ENCODE measurements around the gene RALGPS2. TPM values are rescaled to one million over a fixed set of nuclear protein-coding genes. Genes with fewer than 3 reads are reported as not detected.

The RALGPS2 gene, protein sequence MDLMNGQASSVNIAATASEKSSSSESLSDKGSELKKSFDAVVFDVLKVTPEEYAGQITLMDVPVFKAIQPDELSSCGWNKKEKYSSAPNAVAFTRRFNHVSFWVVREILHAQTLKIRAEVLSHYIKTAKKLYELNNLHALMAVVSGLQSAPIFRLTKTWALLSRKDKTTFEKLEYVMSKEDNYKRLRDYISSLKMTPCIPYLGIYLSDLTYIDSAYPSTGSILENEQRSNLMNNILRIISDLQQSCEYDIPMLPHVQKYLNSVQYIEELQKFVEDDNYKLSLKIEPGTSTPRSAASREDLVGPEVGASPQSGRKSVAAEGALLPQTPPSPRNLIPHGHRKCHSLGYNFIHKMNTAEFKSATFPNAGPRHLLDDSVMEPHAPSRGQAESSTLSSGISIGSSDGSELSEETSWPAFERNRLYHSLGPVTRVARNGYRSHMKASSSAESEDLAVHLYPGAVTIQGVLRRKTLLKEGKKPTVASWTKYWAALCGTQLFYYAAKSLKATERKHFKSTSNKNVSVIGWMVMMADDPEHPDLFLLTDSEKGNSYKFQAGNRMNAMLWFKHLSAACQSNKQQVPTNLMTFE
- total RNA-seq (10 to 100 TPM in 3 of 5 donors, 1 to 10 TPM in 2; 6.7 to 72.3 (median 14.0) TPM), polyA plus RNA-seq (1 to 10 TPM; 3.1 to 6.0 (median 4.0) TPM)
- long read RNA-seq, donor 1: 0 reads
- long read RNA-seq, donor 2, full-length matches to known transcripts: 1 of 6 reads
- long read RNA-seq, donor 2, partial matches to known transcripts: 5 of 6 reads
- long read RNA-seq, donor 2, other reads (novel, unspliced or antisense): 0 of 6 reads
- long read RNA-seq, donor 3, partial matches to known transcripts: 0 of 1 reads
- long read RNA-seq, donor 3, other reads (novel, unspliced or antisense): 0 of 1 reads
- long read RNA-seq, donor 4: 0 reads
- long read RNA-seq, donor 5, partial matches to known transcripts: 17 of 17 reads
- long read RNA-seq, donor 5, other reads (novel, unspliced or antisense): 0 of 17 reads
- long read RNA-seq, donor 6: 0 reads
- long read RNA-seq, donor 7, full-length matches to known transcripts: 1 of 1 reads
- long read RNA-seq, donor 7, partial matches to known transcripts: 0 of 1 reads
- long read RNA-seq, donor 7, other reads (novel, unspliced or antisense): 0 of 1 reads
- long read RNA-seq, donor 8, full-length matches to known transcripts: 1 of 8 reads
- long read RNA-seq, donor 8, partial matches to known transcripts: 7 of 8 reads
- long read RNA-seq, donor 8, other reads (novel, unspliced or antisense): 0 of 8 reads
- long read RNA-seq, donor 9, partial matches to known transcripts: 9 of 11 reads
- long read RNA-seq, donor 9, other reads (novel, unspliced or antisense): 0 of 11 reads
- long read RNA-seq, donor 10: 0 reads

DNA sequence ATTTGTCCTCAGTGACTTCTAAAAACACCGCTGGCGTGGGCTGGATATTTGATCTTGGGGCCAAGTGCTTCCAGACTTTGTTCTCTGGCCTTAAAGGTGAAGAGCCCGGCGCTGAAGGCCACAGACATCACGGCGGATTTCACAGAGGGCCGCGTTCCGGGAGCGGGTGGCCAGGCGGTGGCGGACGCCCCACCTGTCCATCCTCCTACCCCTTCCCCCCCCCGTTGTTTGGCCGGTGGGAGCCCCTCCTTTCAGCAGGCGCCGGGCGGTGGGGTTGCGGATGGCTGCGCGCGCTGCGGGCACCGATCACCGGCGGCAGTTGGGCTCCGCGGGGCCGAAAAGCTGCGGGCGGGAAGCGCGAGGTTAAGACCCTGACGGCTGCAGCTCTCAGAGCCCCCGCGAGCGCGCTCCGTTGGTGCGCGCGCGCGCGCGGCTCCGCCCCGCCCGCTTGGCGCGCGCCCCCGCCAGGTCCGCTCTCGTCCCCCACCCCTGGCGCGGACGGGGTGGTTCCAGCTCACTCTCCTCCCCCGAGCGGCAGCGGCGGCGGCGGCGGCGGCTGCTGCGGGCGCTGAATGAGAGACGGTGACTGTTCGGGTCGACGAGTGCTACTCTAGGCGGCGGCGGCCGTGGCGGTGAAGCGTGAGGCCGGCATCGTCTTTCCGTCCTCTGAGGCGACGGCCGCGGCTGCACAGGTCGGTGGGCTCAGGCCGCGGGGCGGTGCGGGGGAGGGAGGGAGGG is at the start of gene RALGPS2:
Gene RALGPS2, plus strand, starts transcription at position 517 of the 738 bp plus-strand sequence. CDS start 51,521 bp downstream, outside the sequence.
- Histone ChIP-seq H3K27ac (peak within 1 kb of the TSS; percentile 76 to 93 (median 91)), H3K27me3 (no peaks in the 10 kb centered on the region), H3K36me3 (no peaks in the 10 kb centered on the region), H3K9me3 (no peaks in the 10 kb centered on the region), H3K4me3 (peak within 1 kb of the TSS; percentile 89 to 99 (median 92)), H3K4me1 (peaks cover 3 to 25% (median 14%) of the 10 kb centered on the region in 4 donors)
- intact Hi-C loops (cut with DNase I; ENCODE audit: low total_unique reads): no loop called here
- TF ChIP-seq EP300 (IDR thresholded peaks at IDR 0.05) (no peak), POLR2AphosphoS5 (IDR thresholded peaks at IDR 0.05) (peak in 2 of 3 donors; percentile 61 to 70), POLR2A (IDR thresholded peaks at IDR 0.05) (no peak)
- peak; percentile 76 to 93 for DNase-seq
- WGBS, 5 donors: 0 to 2% (median 1%) methylated on average over 38 to 89 of the region's 90 CpGs

DNA sequence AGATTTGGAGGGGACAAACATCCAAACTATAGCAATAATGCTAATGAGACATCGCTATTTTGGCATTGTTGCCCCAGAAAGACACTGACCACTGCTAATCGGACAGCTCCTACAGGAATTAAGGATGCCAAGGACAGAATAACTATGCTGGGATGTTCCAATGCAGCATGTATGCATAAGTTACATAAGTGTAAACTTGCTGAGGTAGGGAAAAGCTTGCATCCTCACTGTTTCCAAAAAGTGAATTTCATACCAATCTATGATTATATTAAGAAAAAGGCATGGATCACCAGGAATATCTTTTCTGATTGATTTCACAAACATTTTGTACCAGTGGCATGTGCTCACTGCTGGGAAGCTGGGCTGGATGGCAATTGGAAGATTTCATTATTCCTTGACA is 45.8 kb upstream of the RALGPS2 start:
- Histone ChIP-seq H3K27me3 (no peaks in the 10 kb centered on the region), H3K9me3 (no peaks in the 10 kb centered on the region), H3K36me3 (no peaks in the 10 kb centered on the region), H3K4me3 (no peak overlapping the region), H3K4me1 (no peaks in the 10 kb centered on the region), H3K27ac (no peak overlapping the region)
- TF ChIP-seq POLR2AphosphoS5 (IDR thresholded peaks at IDR 0.05) (no peak), EP300 (IDR thresholded peaks at IDR 0.05) (no peak), POLR2A (IDR thresholded peaks at IDR 0.05) (no peak)
- TF ChIP-seq, protein P1, sequence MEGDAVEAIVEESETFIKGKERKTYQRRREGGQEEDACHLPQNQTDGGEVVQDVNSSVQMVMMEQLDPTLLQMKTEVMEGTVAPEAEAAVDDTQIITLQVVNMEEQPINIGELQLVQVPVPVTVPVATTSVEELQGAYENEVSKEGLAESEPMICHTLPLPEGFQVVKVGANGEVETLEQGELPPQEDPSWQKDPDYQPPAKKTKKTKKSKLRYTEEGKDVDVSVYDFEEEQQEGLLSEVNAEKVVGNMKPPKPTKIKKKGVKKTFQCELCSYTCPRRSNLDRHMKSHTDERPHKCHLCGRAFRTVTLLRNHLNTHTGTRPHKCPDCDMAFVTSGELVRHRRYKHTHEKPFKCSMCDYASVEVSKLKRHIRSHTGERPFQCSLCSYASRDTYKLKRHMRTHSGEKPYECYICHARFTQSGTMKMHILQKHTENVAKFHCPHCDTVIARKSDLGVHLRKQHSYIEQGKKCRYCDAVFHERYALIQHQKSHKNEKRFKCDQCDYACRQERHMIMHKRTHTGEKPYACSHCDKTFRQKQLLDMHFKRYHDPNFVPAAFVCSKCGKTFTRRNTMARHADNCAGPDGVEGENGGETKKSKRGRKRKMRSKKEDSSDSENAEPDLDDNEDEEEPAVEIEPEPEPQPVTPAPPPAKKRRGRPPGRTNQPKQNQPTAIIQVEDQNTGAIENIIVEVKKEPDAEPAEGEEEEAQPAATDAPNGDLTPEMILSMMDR (IDR thresholded peaks at IDR 0.05): no peak
- intact Hi-C loops (cut with DNase I; ENCODE audit: low total_unique reads): no loop called here
- WGBS, 5 donors: 83 to 93% (median 87%) methylated on average over 2 of the region's 2 CpGs
- DNase-seq: no peak

DNA sequence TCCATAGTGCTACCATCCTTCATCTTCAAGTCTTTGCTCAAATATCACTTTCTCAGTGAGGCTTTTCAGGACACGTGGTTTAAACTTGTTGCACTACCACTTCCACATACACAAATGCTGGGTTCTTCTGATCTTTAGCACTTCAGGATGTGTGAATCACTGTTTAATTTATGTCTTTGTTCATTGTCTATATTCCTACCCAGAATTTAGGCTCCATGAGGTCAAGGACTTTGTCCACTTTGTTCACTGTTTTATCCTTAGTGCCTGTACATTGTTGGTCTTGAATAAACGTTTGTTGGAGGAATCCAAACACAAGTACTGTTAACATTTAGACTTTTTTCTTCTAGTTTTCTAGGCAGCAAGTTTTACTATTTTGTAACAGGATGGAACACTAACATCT is 42.6 kb upstream of the RALGPS2 start:
- no peak overlapping the region for H3K4me3 ChIP-seq
- TF ChIP-seq POLR2A (IDR thresholded peaks at IDR 0.05) (no peak), EP300 (IDR thresholded peaks at IDR 0.05) (no peak), POLR2AphosphoS5 (IDR thresholded peaks at IDR 0.05) (no peak)
- TF ChIP-seq, protein P1 (IDR thresholded peaks at IDR 0.05): no peak
- no peaks in the 10 kb centered on the region for H3K27me3 ChIP-seq
- H3K27ac ChIP-seq: no peak overlapping the region
- H3K9me3 ChIP-seq: no peaks in the 10 kb centered on the region
- DNase-seq: no peak
- 18 to 29% (median 20%) methylated on average over 2 of the region's 2 CpGs for WGBS, 5 donors
- intact Hi-C loops (cut with DNase I; ENCODE audit: low total_unique reads): no loop called here
- H3K36me3 ChIP-seq: no peaks in the 10 kb centered on the region
- H3K4me1 ChIP-seq: no peaks in the 10 kb centered on the region

DNA sequence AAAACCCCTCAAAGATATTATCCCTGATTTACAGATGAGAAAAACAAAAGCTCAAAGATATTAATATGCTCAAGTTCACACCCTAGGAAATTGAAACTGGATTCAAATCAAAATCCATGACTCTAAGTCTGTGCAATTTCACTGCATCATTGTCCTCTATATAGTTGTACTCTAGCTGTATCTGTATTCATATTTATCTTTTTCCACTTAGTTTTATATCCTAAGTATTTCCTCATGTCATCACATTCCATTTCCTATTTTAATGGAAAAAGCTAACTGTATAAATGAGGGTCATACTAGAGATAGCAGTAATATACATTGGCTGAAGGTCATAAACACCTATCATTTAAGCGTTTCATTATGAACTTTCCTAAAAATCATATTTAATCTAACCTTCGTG is 42.2 kb upstream of the RALGPS2 start:
- no peaks in the 10 kb centered on the region for H3K4me1 ChIP-seq
- no peaks in the 10 kb centered on the region for H3K9me3 ChIP-seq
- H3K36me3 ChIP-seq: no peaks in the 10 kb centered on the region
- H3K27me3 ChIP-seq: no peaks in the 10 kb centered on the region
- TF ChIP-seq POLR2A (IDR thresholded peaks at IDR 0.05) (no peak), EP300 (IDR thresholded peaks at IDR 0.05) (no peak), POLR2AphosphoS5 (IDR thresholded peaks at IDR 0.05) (no peak)
- TF ChIP-seq, protein P1 (IDR thresholded peaks at IDR 0.05): no peak
- H3K27ac ChIP-seq: no peak overlapping the region
- WGBS, 5 donors: 73 to 85% (median 81%) methylated on average over 2 of the region's 2 CpGs
- H3K4me3 ChIP-seq: no peak overlapping the region
- intact Hi-C loops (cut with DNase I; ENCODE audit: low total_unique reads): no loop called here
- no peak for DNase-seq
